GM21526 (cell line): ENCODE results near the gene SRSF11.

Experiments
- ATAC-seq: cut with Tn5 transposase; IDR thresholded peaks from one replicate; pipeline ENCODE4 v1.9.1; 2021; ENCODE audit warnings: moderate library complexity; ENCODE audit not compliant: unreplicated experiment, low FRiP score

SRSF11 gene

DNA sequence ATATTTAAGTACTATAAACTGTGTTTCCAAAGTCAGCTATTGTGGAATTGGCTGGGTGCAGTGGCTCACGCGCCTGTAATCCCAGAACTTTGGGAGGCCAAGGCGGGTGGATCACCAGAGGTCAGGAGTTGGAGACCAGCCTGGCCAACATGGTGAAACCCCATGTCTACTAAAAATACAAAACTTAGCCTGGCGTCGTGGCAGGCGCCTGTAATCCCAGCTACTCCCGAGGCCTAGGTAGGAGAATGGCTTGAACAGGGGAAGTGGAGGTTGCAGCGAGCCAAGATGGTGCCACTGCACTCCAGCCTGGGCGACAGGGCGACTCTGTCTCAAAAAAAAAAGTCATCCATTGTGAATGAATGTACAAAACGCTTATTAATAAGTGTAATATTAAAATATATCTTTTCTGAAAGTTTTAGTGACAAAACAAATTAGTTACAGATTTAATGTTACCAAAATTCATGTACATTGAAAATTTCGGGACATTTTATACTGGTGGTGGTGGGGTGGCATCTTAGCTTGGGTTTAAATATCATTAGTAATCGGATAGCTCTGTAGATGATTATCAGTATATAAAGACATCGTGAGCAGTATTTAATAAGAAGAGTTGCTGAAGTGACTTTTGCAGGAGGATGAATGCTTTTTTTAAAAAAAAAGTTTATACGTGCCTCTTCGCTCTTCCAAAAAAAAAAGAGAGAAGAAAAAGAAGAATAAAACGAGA lies 503 bp upstream of the SRSF11 start:
- ATAC-seq: peak; percentile 3

- ATAC-seq: no peak
These were observed 1.6 kb downstream of the SRSF11 start for GRCh38 chr1:70222716-70223235.

- ATAC-seq: no peak
These were observed 3.8 kb downstream of the SRSF11 start for GRCh38 chr1:70224954-70225353.

DNA sequence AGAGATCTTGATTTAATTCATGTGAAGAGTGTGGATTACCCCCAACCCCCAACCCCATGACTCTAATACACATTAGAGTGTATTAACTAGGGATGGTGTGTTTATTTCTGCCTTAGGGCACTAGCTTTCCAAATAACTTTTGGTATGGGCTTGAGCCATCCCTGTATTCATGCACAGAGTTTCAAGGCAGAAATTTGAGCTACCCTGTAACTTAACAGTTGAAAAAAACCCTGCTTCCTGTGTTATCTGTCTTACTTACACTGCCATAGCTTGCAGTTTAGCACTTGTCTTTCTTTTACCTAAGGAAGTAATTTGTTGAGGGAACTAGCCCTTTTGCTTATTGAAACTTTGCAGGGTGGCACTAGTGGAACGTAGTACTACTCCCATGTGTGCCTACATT lies 6.3 kb downstream of the SRSF11 start:
- no peak for ATAC-seq

DNA sequence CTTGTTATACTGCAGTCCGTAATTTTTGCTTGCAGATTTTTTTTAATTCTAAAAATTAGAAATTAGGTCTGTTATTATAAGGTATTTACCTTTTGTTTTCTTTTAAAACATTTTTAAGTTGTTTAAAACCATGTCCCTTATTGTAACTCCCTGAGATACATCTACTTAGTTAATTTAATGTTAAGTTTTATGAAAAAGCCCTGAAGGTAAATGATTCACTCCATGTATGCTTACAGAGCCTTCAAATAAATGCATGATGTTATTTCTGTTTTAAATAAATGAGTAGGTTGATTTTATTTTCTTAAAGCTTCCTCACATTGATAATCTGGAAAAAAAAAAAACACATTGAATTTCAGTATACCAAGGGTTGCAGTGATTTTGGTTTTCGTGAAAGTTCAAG lies 7.5 kb downstream of the SRSF11 start:
- ATAC-seq: no peak

GRCh38 chr1:70231475-70231874 lies 10.3 kb downstream of the SRSF11 start:
- no peak for ATAC-seq

- ATAC-seq: no peak
These were observed 13.6 kb downstream of the SRSF11 start for GRCh38 chr1:70234733-70235132.

GRCh38 chr1:70239940-70240339 lies 18.8 kb downstream of the SRSF11 start:
- ATAC-seq: no peak

DNA sequence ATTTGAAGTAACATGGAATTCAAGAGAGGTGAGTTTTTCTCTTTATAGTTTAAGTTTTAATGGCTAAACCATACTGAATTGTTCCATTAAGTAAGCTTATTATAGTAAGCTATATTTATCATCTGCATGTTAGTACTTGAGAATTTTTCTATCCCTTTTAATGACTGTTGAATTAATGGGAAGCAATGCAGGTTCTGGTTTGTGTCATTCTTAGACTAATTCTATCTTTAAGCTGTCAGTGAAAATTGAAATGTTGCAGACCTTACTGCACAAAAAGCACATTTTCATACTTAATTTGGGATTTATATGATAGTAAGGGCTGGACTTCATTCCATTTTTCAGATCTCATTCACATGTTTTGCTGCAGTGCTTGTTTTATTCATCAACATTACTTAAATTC lies 25.9 kb downstream of the SRSF11 start:
- no peak for ATAC-seq

DNA sequence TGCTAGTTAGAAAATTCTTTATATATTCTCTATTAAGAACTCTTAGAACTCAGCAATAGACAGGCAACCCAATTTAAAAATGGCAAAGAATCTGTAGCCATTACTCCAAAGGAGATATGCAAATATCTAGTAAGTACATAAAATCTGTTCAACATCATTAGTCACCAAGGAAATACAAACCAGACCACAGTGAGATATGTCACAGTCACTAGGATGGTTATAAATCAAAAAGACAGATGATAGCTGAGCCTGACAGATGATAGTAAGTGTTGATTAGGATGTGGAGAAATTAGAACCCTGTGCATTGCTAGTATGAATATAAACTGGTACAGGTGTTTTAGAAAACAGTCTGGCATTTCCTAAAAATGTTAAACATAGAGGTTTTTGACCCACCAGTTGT lies 26.6 kb downstream of the SRSF11 start:
- no peak for ATAC-seq

DNA sequence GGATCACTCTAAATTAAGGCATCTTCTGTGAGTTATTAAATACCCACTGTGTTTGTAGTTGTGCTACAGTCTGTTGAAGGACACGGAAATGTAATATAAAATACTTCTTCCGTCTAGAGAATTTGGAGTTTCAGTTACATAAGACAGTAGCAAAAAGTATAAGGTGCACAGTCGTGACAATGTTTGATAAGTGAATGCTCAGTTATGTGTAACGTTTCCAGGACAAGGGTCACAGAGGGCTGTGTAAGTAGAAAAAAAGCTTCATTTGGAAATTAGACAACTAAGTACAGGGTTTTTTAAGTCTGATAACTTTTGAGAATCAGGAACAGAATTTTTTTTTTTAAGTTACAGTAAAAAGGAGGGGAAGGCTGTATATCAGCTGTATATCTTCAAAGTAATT lies 27.5 kb downstream of the SRSF11 start:
- ATAC-seq: no peak

GRCh38 chr1:70256664-70257063 lies 35.5 kb downstream of the SRSF11 start:
- ATAC-seq: no peak

GRCh38 chr1:70264839-70265238 lies 43.7 kb downstream of the SRSF11 start:
- no peak for ATAC-seq

- no peak for ATAC-seq
These were observed 44.8 kb downstream of the SRSF11 start for GRCh38 chr1:70265946-70266345.

GRCh38 chr1:70277875-70278274 lies 56.7 kb downstream of the SRSF11 start:
- ATAC-seq: no peak

DNA sequence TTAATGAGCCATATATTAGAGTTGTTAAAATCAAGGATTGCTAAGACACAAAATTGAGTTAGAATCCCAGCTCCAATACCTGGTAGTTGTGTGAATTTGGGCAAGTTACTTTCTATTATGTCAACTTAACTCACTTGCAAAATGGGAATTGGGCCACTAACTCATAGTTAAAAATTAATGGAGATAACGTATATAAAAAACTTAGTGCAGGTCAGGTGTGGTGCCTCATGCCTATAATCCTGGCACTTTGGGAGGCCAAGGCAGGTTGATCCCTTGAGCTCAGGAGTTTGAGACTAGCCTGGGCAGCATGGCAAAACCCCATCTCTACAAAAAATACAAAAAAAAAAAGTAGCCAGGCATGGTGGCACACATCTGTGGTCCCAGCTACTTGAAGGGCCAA lies 57.5 kb downstream of the SRSF11 start:
- no peak for ATAC-seq

GRCh38 chr1:70284366-70284765 lies 63.2 kb downstream of the SRSF11 start:
- no peak for ATAC-seq

DNA sequence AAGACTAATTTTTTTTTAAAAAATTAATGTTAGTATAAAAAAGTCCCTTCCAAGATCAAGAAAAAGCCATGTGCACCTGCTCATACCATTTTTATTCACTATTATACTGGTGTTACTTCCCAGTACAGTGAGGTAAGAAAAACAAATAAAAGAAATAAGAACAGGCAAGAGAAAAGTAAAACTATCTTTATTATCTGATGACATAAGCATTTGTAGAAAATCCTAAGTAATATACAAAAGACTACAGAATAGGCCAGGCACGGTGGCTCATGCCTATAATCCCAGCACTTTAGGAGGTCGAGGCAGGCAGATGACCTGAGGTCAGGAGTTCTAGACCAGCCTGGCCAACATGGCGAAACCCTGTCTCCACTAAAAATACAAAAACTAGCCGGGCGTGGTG lies 65.3 kb downstream of the SRSF11 start:
- ATAC-seq: no peak

GRCh38 chr1:70288166-70288565 lies 67.0 kb downstream of the SRSF11 start:
- ATAC-seq: no peak

GRCh38 chr1:70290218-70290617 lies 69.0 kb downstream of the SRSF11 start:
- ATAC-seq: no peak

GRCh38 chr1:70293186-70293843 lies 72.1 kb downstream of the SRSF11 start:
- no peak for ATAC-seq

DNA sequence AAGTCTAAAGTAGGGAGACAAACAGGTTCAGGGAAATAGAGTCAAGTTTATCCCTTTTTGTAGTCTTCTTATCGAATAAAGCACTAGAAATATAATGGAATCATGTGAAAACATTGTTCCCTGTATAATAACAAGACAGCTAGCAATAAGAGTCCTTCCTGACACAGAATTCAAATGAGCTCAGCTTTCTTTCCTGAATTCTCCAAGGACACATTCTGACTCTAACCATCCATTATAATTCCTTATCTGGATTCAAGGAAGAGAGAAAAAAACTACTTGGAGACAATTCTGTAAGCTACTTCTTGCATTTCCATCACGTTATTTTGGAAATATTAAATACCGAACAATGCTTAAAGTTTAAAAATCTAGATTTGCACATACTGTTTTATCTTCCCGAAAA lies 74.6 kb downstream of the SRSF11 start:
- no peak for ATAC-seq
